IPS-NIHi7 (cell line): ENCODE data around the gene ODAPH.
A peak's percentile ranks its signal among the peaks of the same experiment; 100 is the strongest.

Source experiments
- DNase-seq: peaks from one replicate; pipeline ENCODE4 v3.0.0; 2012; ENCODE audit warnings: mixed read lengths; ENCODE audit errors: extremely low spot score

The ODAPH gene

DNA sequence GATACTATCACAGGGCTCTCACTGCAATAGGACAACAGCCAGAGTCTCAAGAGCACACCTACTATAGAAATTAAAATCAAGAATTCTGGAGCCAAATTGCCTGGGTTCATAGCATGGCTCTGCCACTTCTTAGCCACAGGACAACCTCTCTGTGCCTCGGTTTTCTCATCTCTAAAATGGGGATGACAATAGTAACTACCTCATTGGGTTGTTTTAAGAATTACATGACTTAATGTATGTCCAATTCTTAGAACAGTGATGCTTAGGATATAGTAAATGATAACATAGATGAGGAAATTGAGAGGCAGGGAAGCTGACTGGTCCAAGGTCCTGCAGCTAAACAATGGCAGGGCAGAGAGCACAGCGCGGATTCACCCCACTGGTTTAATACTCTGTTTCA, 11.0 kb upstream of the ODAPH start:
- no peak for DNase-seq

DNA sequence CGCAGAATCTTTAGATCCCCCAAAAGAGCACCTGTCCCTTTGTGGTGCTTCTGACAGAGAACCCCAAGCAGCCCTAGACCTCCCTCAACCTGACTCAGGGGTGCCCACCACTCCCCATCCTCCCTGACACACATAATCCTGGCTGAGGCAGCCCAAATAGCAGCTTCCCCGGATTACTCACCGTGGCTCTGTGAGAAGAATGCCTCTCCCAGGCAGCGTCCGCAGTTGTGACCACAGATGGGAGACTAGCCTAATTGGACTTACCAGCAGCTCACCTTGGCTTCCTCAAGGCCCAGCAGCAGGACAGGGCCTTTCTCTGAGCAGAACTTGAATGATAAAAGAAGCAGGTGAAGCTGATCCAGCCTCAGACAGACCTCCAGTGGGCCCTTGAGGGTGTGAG, 10.3 kb upstream of the ODAPH start:
- no peak for DNase-seq

DNA sequence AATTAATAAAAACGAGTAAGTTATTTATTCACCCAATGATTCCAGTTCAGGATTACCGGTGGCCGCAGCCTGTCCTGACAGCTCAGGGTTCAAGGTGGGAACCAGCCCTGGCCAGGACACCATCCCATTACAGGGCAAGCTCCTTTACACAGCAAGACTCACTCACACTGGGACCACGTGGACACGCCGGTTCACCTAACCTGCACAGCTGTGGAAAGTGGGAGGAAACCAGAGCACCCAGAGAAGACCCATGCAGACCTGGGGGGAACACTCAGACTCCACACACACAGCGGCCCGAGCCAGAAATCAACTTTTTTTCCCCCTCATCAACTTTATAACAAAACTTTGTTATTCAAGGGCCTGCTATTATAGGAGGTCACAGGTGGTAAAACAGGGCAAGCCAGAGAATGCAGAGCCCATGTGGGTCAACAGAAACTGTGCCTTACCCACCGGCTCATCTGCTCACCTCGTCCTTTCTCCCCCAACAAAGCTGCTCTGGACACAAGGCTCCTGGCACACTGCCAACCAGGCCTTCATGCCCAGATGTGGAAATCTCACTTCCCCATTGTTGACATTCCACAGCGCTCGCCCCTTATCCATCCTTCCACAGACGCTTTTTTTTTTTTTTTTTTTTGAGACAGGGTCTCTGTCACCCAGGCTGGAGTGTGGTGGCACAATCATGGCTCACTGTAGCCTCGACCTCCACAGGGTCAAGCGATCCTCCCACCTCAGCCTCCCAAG, 8.0 kb upstream of the ODAPH start:
- no peak for DNase-seq

DNA sequence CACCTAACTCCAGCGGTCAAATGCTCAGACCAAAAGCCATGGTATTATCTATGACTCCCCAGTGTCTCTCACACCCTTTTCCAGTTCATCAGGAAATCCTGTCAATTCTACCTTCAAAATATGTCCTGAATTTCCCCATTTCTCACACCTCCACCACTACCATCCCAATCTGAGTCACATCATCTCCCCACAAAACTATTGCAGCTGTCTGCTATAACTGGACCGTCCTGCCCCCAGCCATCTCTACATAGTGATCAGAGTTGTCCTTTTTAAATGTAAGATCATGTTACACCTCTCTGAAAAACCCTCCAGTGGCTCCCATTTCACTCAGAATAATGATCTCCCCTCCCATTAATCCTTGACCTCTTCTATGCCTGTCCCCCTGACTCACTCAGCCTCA, 6.8 kb upstream of the ODAPH start:
- no peak for DNase-seq

DNA sequence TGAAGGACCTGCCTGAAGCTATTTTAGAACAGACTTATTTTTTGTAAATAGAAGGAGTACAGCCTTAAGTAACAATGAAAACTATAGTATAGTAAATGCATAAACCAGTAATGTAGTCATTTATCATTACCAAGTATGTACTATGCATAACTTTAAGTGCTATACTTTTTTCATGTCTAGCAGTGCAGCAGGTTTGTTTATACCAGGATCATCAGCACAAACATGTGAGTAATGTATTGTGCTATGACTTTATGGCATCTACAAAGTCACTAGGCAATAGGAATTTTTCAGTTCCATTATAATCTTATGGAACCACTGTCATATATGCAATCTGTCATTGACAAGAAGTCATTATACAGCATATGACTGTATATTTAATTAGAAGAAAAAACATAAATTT, 3.4 kb upstream of the ODAPH start:
- no peak for DNase-seq

DNA sequence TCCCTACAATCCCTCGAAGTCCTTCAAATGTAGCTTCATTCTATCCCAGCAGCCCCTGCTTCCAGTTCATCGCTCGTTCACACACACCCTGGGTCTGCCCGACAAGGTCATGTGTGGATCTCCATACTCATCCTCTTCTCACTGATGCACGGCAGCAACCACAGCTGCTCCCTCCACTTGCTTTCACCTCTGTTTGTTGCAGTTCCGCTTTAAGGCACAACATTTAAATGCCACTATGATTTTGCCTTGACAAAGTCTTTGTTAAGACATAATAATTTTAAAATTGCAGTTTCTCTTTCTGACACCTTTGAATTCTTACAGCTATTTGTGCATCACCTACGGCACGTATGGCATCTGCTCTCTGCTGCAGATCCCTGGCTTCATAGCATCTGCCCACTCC, 1.8 kb downstream of the ODAPH start:
- DNase-seq, result no peak

DNA sequence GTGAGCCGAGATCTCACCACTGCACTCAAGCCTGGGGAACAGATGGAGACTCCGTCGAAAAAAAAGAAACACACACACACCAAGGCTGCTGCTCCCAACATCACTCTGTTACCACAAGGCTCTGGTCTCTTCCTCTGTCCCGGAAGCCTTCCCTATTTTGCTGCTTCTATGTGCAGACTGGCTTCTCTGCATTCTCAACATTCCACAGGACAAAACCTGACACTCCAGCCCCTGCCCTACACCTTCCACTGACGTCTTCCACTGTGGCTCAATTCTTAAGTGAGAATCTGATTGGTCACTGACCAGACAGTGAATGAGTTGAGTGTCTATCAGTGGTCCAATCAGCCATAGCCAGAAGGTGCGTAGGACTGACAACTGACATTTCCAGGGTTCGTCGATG, 5.9 kb downstream of the ODAPH start:
- peak; percentile 59 for DNase-seq

DNA sequence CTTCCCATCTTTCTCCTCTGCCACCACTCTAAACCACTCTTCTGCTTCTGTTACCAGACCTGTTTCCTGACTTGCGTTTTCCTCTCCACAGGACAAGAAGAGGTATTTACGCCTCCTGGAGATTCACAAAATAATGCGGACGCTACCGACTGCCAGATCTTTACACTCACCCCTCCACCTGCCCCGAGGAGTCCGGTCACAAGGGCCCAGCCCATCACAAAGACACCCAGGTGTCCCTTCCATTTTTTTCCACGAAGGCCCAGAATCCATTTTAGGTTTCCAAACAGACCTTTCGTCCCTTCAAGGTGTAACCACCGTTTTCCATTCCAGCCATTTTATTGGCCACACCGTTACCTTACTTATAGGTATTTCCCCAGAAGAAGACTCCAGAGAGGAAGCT, 8.2 kb downstream of the ODAPH start:
- DNase-seq, result no peak

DNA sequence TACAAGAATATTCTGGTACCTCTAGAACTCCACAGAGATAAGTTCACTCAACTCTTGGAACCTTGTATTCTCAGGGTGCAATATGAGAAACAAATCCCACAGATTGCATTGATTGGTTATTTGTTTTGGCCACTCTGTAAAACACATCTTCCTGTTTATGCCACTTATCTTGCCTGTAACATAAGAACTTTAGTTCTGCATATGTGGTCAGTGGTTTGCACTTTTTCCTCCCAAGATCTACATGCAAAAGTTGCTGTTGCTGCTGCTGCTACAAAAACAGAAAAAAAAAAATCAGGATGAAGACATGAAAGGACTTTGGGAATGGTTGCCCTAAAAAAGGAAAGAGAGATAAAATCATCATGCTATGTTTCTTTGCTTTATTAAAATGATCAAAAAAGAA, 9.6 kb downstream of the ODAPH start:
- DNase-seq, result no peak

DNA sequence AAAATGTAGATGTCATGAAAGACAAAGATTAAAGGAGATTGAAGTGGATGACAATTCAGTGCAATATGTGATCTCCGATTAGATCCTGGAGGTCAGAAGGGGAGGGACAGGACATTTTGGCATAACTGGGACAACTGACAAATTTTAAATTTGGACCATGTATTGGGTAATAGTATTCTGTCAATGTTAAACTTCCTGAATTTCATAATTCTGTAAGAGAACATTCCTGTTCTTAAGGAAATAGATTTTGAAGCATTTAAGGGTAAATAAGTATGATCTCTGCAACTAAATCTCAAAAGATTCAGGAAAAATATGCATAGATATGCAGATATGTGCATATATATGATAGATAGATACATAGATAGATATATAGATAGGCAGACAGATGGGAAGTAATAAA, 11.0 kb downstream of the ODAPH start:
- DNase-seq, result no peak

DNA sequence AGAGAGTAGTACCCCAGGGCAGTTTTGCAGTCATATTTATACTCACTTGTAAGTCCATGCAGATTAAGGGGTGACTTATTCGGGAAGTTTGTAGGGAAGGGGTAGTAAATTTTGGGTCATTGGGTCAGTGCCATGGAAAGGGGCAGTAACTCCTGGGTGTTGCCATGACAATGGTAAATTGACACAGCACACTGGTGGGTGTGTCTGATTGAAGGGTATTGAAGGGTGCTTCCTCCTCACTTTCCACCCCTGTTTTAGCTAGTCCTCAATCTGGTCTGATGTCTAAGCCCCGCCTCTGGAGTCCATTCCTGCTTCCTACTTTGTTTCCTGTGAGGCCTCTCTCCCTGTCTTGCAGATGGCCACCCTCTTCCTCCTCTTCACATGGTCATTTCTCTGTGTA, 11.9 kb downstream of the ODAPH start:
- DNase-seq, result no peak

DNA sequence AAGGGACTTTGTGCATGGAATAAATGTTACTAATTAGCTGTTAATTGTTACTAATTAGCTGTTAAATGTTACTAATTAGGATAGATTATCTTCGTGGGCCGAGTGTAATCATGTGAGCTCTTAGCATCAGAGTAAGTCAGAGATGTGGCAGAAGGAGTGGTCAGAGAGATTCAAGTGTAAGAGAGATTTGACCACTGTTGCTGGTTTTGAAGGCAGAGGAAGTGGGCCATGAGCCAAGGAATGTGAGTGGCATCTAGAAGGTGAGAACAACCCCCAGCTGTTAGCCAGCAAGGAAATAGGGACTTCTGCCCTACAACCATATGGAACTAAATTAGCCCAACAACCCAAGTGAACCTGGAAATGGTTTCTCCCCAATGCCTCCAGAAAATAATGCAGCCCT, 28.2 kb downstream of the ODAPH start:
- DNase-seq, result no peak

DNA sequence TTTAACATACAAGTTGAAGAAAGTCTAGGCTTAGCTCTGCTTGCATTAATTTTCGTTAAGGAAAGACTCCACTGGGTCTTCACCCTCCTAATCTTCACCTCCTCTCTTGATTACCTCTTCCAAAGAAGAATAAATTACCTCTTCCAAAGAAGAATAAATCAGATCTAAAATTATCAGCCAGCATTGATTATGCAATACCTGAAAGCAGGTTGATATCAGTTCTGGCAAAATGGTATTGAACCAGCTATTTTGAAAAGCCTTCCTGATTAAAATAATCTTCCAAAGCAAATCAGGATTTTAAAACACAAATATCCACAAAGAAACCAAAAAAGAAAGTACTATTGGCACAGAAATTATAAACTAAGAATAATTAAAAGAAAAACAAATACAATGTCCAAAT, 37.5 kb downstream of the ODAPH start:
- no peak for DNase-seq

DNA sequence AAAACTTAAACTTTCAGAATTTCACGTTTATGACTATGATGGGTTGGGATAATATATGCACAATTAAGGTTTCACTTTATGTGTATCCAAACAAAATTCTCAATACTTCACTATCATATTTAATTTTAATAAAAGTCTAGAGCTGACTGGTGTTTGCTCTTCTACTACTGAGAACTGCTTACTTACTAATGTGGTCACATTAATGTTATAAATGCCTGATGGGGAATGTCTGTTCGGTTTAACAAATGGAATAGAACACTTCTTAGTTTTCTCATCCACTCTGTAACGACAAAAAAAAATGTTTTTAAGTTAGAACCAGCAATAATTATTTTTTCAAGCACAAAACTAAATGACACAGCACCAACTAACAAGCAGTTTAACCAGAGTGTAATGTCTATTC, 40.2 kb downstream of the ODAPH start:
- no peak for DNase-seq

DNA sequence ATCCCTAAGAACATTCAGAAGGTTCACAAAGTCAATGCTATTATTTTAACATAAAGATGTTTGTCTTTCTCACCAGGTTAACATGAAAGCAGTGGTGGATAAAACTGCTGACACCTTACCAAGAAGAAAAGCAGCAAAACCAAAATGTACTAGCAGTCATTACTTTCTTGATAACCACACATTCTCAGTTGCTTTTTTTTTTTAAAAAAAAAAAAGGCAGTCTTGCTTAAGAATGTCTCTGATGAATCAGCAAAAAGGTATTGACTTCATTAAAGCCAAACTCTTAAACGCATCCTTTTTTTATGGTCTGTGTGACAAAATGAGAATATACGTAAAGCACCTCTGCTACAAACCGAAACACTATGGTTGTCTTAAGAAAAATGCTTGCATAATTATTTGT, 42.5 kb downstream of the ODAPH start:
- no peak for DNase-seq

DNA sequence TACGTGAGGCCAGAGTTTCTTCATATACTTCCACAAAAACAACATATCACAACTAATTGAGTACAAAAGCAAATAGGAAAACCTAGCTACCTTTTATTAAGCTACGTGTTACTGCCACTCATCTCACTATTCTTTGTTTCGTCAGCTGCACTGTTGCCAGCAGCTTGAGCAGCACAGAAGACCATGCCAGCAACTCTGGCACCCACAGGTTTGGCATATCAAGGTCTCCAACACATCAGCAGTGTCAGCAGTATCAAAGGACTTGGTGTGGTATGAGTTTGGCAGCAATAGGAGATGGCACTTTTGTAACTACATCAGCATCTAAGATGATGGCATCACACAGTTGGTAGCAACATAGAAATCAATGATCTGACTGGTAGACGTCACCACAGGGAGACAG, 43.8 kb downstream of the ODAPH start:
- DNase-seq, result no peak

DNA sequence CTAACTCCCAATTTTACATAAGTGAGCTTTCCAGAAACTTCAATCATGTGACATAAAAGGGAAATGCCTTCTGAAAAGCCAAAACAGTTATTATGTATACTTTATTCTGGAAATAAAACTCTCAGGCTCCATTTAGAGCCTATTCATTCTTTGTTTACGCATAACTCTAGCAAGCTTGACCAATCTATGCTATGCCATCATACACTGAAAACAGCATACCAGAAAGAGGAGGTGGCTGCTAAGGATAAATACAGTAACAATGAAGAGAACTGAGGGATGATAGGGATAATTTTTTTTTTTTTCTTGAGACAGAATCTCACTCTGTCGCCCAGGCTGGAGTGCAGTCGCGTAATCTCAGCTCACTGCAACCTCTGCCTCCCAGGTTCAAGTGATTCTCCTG, 50.1 kb downstream of the ODAPH start:
- no peak for DNase-seq

DNA sequence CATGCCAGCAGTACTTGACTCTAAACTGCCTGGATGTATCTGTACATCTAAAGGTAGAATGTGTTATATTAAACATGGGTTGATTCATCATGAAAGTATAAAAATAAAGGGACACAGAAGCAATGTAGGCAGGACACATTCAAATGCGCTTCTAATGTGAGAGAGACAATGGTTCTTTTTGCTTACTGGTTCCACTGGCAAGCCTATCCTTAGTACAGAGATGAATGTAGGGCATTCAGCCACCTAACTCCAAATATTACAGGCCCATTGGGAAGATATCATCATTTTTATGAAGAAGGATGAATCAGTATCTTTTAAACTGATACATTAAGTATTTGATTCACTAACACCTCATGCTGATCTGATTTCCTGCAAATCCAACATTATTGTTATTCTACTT, 56.4 kb downstream of the ODAPH start:
- no peak for DNase-seq
